NCI-H2227 (cell line): Measurements from ENCODE around the gene PRDM16.

Experiments
- DNase-seq: peaks from one replicate; lab custom pipeline; 2025; ENCODE audit not compliant: unreplicated experiment; lab: John Stamatoyannopoulos, UW

Gene PRDM16

GRCh38 chr1:3454811-3455618 lies 386.0 kb downstream of the PRDM16 start:
- peak; percentile 70 for DNase-seq

DNA sequence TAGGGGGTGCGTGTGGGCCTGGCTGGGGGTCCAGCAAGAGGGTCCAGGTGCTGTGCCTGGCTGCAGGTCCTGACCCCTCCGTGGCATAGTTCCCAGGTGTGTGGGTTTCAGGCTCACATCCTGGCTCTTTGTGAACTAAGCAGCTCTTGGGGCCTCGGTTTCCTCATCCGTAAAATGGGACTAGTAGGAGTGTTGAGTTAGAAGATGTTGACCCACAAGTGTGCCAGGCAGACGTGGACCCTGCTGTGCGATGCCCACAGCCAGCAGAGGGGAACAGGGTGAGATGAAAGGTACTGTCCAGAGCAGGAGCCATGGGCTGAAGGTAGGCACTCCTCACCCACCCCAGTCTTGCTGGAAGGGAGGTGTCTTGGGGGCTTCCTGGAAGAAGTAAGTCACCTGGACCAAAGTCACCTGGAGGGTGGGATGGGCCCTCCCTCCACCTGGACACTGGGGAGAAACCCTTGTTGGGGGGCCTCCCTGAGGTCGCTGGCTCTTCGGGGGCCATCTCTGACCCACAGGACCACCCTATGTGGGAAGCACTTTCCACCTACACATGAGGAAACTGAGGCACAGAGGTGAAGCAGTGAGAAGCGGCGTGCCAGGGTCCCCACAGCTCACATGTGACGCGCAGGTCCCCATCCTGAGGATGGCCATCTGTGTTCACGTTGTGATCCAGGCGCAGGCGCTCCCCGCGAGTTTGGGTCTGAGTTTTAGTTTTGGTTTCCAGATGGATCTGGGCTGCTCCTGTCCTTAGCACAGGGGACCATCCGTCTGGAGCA lies 386.9 kb downstream of the PRDM16 start:
- no peak for DNase-seq

GRCh38 chr1:3456449-3456963 lies 387.5 kb downstream of the PRDM16 start:
- DNase-seq: no peak

DNA sequence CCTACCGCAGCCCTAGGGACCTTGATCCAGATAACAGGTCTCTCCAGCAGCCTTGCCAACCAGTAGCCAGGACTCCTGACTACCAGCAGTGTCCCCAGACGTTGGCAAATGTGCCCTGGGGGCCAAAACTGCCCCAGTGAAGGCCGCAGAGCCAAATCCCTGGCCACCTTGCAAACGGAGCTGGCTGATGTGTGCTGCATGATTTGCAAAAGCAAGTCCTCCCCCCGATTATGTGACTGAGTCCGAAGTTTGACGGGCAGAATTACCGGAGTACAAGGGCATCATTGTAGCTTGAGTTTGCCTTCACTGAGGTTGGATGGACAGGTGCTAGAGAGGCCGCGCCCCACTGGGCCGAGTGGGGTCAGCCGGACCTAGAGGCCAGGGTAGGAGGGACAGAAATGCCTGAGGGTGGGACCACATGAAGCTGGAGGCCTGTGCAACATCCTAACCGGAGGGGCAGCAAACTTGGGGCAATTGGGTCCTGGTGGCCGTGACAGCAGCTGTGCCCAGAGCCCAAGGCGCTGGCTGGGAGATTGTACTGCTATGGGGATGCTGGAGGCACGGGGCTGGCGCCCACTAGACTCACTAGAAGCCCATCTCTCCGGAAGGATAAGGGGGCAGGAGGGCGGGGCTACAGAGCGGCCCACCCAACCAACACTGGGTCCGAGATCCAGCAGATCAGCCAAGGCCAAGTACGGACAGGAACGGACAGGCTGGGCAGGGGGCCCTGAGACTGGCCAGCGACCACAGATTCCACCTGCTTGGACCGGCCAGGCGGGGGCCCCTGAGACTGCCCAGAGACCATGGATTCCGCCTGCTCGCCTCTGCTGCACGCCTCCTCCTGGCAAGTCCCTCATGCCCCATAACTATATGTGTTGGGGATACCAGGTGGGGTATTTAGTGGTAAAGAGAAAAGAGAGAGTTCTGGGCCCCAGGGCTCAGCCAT lies 388.2 kb downstream of the PRDM16 start:
- DNase-seq: no peak

GRCh38 chr1:3457910-3458883 lies 389.2 kb downstream of the PRDM16 start:
- DNase-seq: no peak

GRCh38 chr1:3459051-3459908 lies 390.3 kb downstream of the PRDM16 start:
- no peak for DNase-seq

GRCh38 chr1:3459940-3460671 lies 391.1 kb downstream of the PRDM16 start:
- DNase-seq: no peak

DNA sequence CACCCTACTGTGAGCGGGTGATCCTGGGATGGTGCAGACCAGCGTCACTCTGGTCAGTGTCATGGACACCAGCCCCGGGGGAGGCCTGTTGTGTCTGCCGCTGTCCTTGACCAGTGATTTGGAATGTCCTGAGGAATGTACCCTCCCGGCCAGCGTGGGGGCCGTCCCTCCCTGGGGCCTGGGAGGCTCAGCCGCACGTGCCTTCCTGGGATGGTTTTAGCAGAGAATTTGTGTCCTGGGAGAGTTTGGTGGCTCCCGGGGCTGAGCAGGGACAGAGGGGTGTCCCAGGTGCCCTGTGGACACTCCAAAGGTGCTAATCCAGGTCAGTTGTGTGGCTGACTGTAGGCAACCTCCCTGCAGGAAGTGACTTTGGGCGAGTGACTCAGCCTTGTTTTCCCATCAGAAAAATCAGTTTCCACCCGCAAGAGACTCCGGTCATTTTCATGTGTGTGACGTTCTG lies 391.7 kb downstream of the PRDM16 start:
- no peak for DNase-seq

DNA sequence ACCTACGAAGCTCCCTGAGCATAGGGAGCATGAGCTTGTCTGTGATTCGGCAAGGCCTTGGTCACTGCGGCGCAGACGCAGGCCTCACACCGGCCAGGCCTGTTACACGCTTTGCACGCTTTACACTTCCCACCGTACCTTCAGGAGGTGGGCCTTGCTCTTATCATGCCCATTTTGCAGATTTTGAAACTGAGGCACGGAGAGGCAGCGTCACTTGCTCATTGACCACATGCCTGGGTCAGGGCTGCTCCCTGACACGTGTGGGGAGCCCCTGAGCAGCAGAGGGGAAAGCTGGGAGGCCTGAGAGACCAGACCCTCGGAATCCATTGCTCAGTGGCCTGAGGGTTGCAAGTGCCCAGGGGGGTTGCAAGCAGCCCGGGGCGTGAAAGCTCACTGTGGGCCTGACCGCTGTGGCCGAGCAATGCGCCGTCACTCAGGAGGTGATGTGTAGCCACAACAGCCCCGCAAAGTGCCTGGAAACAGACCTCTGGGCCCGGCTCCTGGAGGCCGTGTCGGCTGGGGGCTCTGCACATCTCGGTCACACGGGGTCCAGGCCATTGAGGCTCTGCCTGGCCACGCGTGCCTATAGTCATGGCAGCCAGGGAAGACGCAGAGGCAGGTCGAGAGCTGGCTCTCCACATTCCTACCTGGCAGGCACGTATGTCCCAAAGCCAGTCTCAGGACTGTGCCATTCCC lies 392.4 kb downstream of the PRDM16 start:
- no peak for DNase-seq

DNA sequence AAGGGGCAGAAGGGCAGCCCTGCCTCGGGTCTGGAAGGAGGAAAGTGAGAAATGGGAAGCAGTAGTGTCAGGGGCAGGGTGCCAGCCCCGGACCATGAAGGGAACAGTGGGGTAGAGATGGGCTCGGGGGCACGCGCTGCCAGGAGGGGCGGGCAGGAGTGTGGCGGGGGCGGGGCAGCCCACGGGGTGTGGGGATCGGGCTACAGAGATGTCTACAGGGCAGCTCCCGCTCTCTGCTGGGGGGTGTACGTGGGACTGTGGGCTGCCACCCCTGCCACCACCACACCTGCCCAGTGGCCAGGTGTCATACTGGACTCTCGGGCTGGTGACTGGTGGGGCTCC lies 392.9 kb downstream of the PRDM16 start:
- DNase-seq: no peak

DNA sequence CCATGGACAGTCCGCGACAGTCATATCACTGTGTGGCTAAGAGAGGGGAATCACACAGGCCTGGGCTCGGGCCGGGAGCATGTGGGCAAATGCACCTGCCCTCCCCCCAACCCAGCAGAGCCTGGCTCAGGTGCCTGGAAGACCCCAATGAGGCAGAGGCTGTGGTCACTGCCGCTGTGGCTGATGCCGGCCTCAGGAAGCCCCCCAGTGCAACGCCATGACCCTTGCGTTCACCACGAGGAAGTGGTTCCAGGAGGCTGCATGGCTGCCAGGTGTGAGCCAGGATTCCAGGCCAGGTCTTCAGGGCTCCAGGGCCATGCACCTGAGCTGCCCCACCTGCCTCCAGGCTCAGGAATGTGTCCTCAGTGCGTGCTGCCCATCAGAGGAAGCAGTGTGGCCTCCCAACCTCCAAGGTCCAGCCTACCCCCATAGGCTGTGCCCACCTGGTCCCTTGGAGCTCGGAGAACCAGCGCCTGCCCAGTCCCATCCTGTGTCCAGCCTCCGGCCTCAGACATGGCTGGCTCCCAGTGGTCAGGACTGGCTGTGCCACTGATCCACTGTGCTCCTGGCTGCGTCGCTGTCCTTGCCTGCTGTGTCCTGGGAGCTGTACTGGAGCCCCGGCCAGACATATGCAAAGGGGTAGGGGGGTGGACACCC lies 393.5 kb downstream of the PRDM16 start:
- DNase-seq: no peak

DNA sequence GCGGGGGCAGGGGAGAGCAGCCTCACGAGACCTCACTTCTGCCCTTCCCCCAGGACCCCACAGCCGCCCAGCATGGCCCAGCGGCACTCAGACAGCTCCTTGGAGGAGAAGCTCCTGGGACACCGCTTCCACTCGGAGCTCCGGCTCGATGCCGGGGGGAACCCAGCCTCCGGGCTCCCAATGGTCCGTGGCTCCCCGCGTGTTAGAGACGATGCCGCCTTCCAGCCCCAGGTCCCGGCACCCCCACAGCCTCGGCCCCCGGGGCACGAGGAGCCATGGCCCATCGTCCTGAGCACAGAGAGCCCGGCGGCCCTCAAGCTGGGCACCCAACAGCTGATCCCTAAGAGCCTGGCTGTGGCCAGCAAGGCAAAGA lies 394.0 kb downstream of the PRDM16 start:
- no peak for DNase-seq

GRCh38 chr1:3463408-3463863 lies 394.4 kb downstream of the PRDM16 start:
- no peak for DNase-seq

DNA sequence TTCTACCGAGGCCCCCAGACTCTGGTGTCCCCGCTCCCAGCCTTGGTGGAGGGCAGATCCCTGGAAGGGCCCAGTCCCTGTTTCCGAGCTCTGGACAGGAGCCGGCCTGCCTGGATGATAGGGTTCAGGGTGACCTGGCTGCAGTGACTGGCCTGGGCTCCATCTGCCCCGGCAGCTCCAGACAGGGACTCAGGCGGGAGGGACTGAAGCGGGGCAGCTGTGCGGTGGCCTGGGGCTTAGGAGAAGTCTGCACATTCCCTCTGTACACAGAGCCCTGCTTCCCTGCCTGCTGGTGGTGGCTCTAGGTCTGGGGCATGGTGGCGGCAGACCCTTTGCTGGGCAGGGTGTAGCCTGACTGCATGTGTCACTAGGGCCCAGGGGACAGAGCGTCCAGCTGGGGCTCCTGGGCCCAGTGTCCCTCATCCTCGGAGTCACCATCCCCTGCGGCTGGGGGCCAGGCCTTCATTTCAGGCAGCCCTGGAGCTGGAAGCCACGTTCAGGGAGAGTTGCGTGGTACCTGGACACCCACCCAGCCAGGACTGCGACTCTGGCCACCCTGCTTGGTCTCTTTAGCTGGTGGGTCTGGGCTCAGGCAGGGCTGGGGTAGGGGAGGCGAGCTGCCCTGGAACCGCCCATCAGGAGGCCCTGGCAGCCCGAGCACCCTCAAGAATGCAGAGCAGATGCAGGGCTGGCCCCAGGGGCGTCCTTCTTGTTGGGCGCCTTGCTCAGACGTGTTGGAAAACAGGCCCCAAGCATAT lies 395.1 kb downstream of the PRDM16 start:
- DNase-seq: no peak

DNA sequence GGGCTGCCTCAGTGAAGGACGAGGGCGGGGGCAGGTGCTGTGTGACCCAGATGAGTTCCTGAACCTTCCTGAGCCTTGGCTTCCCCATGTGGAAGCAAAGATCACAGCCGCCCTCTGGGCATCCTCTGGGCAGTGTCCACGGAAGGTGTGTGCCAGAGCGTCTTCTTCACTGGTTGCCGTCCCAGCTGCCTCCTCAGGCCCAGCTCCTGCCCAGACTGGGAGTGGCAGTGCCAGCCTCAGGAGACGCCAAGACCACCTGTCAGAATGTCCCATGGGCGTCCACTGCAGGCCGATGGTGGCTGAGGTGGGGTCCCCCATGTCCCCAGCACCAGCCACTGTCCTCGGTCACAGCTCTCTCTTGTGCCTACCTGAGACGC lies 395.6 kb downstream of the PRDM16 start:
- DNase-seq: no peak
